Measurements from ENCODE around the gene NCMAP.

DNA sequence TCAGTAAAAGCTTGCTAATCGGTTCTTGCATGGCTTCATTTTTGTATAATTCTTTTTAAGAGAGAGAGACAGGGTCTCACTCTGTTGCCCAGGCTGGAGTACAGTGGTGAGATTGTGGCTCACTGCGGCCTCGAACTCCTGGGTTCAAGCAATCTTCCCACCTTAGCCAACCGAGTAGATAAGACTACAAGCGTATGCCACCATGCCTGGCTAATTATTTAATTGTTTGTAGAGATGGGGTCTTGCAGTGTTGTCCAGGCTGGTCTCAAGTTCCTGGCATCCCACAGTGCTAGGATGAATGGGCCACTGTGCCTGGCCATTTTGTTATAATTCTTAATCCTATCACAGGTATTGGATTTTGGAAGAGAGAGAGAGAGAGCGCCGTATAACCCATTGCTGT lies 29.8 kb upstream of the NCMAP start:
- TF ChIP-seq, protein P1, sequence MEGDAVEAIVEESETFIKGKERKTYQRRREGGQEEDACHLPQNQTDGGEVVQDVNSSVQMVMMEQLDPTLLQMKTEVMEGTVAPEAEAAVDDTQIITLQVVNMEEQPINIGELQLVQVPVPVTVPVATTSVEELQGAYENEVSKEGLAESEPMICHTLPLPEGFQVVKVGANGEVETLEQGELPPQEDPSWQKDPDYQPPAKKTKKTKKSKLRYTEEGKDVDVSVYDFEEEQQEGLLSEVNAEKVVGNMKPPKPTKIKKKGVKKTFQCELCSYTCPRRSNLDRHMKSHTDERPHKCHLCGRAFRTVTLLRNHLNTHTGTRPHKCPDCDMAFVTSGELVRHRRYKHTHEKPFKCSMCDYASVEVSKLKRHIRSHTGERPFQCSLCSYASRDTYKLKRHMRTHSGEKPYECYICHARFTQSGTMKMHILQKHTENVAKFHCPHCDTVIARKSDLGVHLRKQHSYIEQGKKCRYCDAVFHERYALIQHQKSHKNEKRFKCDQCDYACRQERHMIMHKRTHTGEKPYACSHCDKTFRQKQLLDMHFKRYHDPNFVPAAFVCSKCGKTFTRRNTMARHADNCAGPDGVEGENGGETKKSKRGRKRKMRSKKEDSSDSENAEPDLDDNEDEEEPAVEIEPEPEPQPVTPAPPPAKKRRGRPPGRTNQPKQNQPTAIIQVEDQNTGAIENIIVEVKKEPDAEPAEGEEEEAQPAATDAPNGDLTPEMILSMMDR (conservative IDR thresholded peaks at IDR 0.05; ENCODE audit: low read depth in 2 of 2), result no peak
- TF ChIP-seq, protein P2, sequence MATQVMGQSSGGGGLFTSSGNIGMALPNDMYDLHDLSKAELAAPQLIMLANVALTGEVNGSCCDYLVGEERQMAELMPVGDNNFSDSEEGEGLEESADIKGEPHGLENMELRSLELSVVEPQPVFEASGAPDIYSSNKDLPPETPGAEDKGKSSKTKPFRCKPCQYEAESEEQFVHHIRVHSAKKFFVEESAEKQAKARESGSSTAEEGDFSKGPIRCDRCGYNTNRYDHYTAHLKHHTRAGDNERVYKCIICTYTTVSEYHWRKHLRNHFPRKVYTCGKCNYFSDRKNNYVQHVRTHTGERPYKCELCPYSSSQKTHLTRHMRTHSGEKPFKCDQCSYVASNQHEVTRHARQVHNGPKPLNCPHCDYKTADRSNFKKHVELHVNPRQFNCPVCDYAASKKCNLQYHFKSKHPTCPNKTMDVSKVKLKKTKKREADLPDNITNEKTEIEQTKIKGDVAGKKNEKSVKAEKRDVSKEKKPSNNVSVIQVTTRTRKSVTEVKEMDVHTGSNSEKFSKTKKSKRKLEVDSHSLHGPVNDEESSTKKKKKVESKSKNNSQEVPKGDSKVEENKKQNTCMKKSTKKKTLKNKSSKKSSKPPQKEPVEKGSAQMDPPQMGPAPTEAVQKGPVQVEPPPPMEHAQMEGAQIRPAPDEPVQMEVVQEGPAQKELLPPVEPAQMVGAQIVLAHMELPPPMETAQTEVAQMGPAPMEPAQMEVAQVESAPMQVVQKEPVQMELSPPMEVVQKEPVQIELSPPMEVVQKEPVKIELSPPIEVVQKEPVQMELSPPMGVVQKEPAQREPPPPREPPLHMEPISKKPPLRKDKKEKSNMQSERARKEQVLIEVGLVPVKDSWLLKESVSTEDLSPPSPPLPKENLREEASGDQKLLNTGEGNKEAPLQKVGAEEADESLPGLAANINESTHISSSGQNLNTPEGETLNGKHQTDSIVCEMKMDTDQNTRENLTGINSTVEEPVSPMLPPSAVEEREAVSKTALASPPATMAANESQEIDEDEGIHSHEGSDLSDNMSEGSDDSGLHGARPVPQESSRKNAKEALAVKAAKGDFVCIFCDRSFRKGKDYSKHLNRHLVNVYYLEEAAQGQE (IDR thresholded peaks at IDR 0.05; ENCODE audit: unreplicated experiment), result no peak
- no peak for TF ChIP-seq EZH2phosphoT487 (IDR thresholded peaks at IDR 0.05; ENCODE audit: unreplicated experiment)
- no peak for TF ChIP-seq STAT1 (IDR thresholded peaks at IDR 0.05; ENCODE audit: unreplicated experiment)
- no peak for TF ChIP-seq EZH2 (IDR thresholded peaks at IDR 0.05; ENCODE audit: low read depth, unreplicated experiment)
- no peak for TF ChIP-seq ZNF114 (CRISPR knock-in tag; IDR thresholded peaks at IDR 0.05)

All from GM23338 (cell line).